GM23338 (cell line): Measurements from ENCODE around the gene PSD. TPM values are rescaled to one million over a fixed set of nuclear protein-coding genes. Genes with fewer than 3 reads are reported as not detected.

ENCODE experiments used
- ATAC-seq: fragments of 200-7000 bp; cut with Tn5 transposase; 3 replicates; pipeline ENCODE4 v1.9.1; 2020
- DNase-seq: peaks from one replicate; pipeline ENCODE4 v3.0.0-alpha.2; 2015; ENCODE audit warnings: low spot score
- H2AFZ ChIP-seq: fragments of 200-600 bp; sonication (generic); 2 replicates; pipeline ENCODE4 v1.8.0; 2016; ENCODE audit warnings: antibody characterized with exemption, mild to moderate bottlenecking, moderate library complexity
- H3F3A ChIP-seq: fragments of 200-600 bp; sonication (generic); replicated peaks from 2 replicates; pipeline ENCODE4 v1.8.0; 2017; ENCODE audit warnings: antibody characterized with exemption, mixed run types, low read depth
- H3K27ac ChIP-seq: fragments of 200-600 bp; sonication (generic); 2 replicates; pipeline ENCODE4 v1.6.1; 2016; ENCODE audit warnings: low read depth
- H3K27me3 ChIP-seq: fragments of 200-600 bp; sonication (generic); 2 replicates; pipeline ENCODE4 v1.8.0; 2016; ENCODE audit warnings: mild to moderate bottlenecking, mixed run types, moderate library complexity; ENCODE audit not compliant: insufficient read depth
- H3K36me3 ChIP-seq: fragments of 200-600 bp; sonication (generic); 2 replicates; pipeline ENCODE4 v1.8.0; 2016; ENCODE audit warnings: mild to moderate bottlenecking; ENCODE audit not compliant: insufficient read depth
- H3K4me1 ChIP-seq: fragments of 200-600 bp; sonication (generic); 2 replicates; pipeline ENCODE4 v1.8.0; 2016; ENCODE audit warnings: mild to moderate bottlenecking, moderate library complexity; ENCODE audit not compliant: insufficient read depth
- H3K4me2 ChIP-seq: fragments of 200-600 bp; sonication (generic); 2 replicates; pipeline ENCODE4 v1.7.1; 2017; ENCODE audit warnings: mixed run types
- H3K4me3 ChIP-seq: fragments of 200-600 bp; sonication (generic); 2 replicates; pipeline ENCODE4 v1.6.1; 2016; ENCODE audit warnings: mixed run types
- H3K79me2 ChIP-seq: fragments of 200-600 bp; sonication (generic); replicated peaks from 2 replicates; pipeline ENCODE4 v1.8.0; 2017; ENCODE audit warnings: mild to moderate bottlenecking; ENCODE audit not compliant: insufficient read depth
- H3K9me2 ChIP-seq: fragments of 200-600 bp; sonication (generic); 2 replicates; pipeline ENCODE4 v1.8.0; 2017; ENCODE audit not compliant: insufficient read depth
- H4K20me1 ChIP-seq: fragments of 200-600 bp; sonication (generic); replicated peaks from 2 replicates; pipeline ENCODE4 v1.8.0; 2017; ENCODE audit warnings: mild to moderate bottlenecking; ENCODE audit not compliant: insufficient read depth
- H3K27ac Mint-ChIP-seq: 2 replicates; pipeline ENCODE4 v1.8.0; 2020; ENCODE audit warnings: inconsistent platforms, mild to moderate bottlenecking, moderate library complexity, mixed read lengths
- H3K27me3 Mint-ChIP-seq: 3 replicates; pipeline ENCODE4 v1.8.0; 2022; ENCODE audit warnings: low read depth, mild to moderate bottlenecking, moderate library complexity, mixed read lengths, inconsistent platforms; ENCODE audit not compliant: insufficient read depth, poor library complexity
- H3K36me3 Mint-ChIP-seq: 3 replicates; pipeline ENCODE4 v1.8.0; 2021; ENCODE audit warnings: low read depth, mild to moderate bottlenecking, inconsistent platforms, moderate library complexity, mixed read lengths
- H3K4me1 Mint-ChIP-seq: 3 replicates; pipeline ENCODE4 v1.8.0; 2020; ENCODE audit warnings: mild to moderate bottlenecking, inconsistent platforms, mixed read lengths
- H3K4me3 Mint-ChIP-seq: 3 replicates; pipeline ENCODE4 v1.8.0; 2021; ENCODE audit warnings: moderate library complexity, mild to moderate bottlenecking, inconsistent platforms, mixed read lengths
- H3K9me3 Mint-ChIP-seq: 3 replicates; pipeline ENCODE4 v1.8.0; 2020; ENCODE audit warnings: moderate library complexity, mild to moderate bottlenecking, inconsistent platforms, mixed read lengths
- CREB1 ChIP-seq: fragments of 250-450 bp; sonication (Bioruptor Pico); IDR thresholded peaks from 2 replicates; pipeline ENCODE4 v1.5.0; 2020; ENCODE audit warnings: low read depth, mild to moderate bottlenecking, moderate library complexity
- EZH2 ChIP-seq: fragments of 200-600 bp; sonication (generic); IDR thresholded peaks from one replicate; pipeline ENCODE4 v1.8.0; 2017; ENCODE audit warnings: antibody characterized with exemption, mild to moderate bottlenecking, low read depth; ENCODE audit not compliant: unreplicated experiment
- STAT1 ChIP-seq: IDR thresholded peaks from one replicate; pipeline ENCODE4 v1.6.1; 2016; ENCODE audit warnings: antibody characterized with exemption; ENCODE audit not compliant: unreplicated experiment
- ZNF114 ChIP-seq: fragments of 250-450 bp; sonication (Bioruptor Pico); IDR thresholded peaks from 2 replicates; pipeline ENCODE4 v1.5.0; 2020; ENCODE audit warnings: mild to moderate bottlenecking, moderate library complexity
- ZNF331 ChIP-seq: fragments of 250-450 bp; sonication (Bioruptor Pico); IDR thresholded peaks from 2 replicates; pipeline ENCODE4 v1.5.0; 2020; ENCODE audit warnings: low read depth, mild to moderate bottlenecking, moderate library complexity
- polyA plus RNA-seq: library from polyadenylated mRNA; unstranded; fragments of >200 nt; fragmentation: Nextera tagmentation; extraction: Ambion mirVana; gene quantifications from 2 replicates; pipeline ENCODE4 v1.2.1, GENCODE V29; 2016
- total RNA-seq: library from RNA; depleted of rRNA; stranded (reverse); fragments of >200 nt; shearing (Covaris generic); gene quantifications from 2 replicates; pipeline ENCODE4 v1.2.3, GENCODE V29; 2014
- TF ChIP-seq, protein P1 (sequence below): fragments of 250-450 bp; sonication (Bioruptor Pico); IDR thresholded peaks from 2 replicates; pipeline ENCODE4 v1.5.0; 2020; ENCODE audit warnings: mild to moderate bottlenecking, moderate library complexity
- TF ChIP-seq, protein P2 (sequence below): IDR thresholded peaks from one replicate; pipeline ENCODE4 v1.6.1; 2018; ENCODE audit warnings: antibody characterized with exemption; ENCODE audit not compliant: unreplicated experiment
- TF ChIP-seq, protein P3 (sequence below): IDR thresholded peaks from 2 replicates; pipeline ENCODE4 v1.6.1; 2016; ENCODE audit warnings: antibody characterized with exemption

Gene PSD
- total and polyA plus RNA-seq, 2 experiments from 2014 or later, result 1.9 to 6.8 TPM

DNA sequence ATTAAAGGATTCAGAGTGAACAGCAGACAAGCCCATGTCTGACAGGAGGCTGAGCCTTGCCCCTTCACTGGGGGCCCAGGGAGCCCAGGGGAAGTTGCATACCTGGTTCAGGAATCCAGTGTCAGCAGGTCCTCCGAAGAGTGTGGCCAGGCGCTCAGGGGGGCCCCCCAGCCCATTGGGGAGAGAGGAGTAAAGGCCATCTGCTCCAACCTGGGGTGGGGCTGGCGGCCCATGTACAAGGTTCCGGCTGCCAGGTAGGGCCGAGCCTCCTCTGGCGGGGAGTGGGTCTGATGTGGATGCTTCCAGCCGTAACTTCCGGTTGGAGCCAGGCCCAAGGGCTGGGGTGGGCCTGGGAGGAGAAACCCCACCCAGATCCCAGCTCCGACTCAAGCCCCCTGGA lies 2.3 kb downstream of the PSD start:
- Histone ChIP-seq H3K79me2 (no peaks in the 10 kb centered on the region), H2AFZ (no peak overlapping the region), H3K4me2 (no peak overlapping the region), H3K27me3 (peaks cover 12% of the 10 kb centered on the region), H3K36me3 (no peaks in the 10 kb centered on the region), H4K20me1 (no peaks in the 10 kb centered on the region), H3K9me2 (no peaks in the 10 kb centered on the region), H3K4me3 (no peak overlapping the region), H3K4me1 (peaks cover 9% of the 10 kb centered on the region; the same call in 1 of the 2 replicates), H3K27ac (no peak overlapping the region), H3F3A (peaks cover 19% of the 10 kb centered on the region)
- no peak for DNase-seq
- no peak overlapping the region; the same call in 2 of the 3 replicates for H3K4me3 Mint-ChIP-seq
- H3K36me3 Mint-ChIP-seq, result no peaks in the 10 kb centered on the region; the same call in 2 of the 3 replicates
- TF ChIP-seq, protein P1, sequence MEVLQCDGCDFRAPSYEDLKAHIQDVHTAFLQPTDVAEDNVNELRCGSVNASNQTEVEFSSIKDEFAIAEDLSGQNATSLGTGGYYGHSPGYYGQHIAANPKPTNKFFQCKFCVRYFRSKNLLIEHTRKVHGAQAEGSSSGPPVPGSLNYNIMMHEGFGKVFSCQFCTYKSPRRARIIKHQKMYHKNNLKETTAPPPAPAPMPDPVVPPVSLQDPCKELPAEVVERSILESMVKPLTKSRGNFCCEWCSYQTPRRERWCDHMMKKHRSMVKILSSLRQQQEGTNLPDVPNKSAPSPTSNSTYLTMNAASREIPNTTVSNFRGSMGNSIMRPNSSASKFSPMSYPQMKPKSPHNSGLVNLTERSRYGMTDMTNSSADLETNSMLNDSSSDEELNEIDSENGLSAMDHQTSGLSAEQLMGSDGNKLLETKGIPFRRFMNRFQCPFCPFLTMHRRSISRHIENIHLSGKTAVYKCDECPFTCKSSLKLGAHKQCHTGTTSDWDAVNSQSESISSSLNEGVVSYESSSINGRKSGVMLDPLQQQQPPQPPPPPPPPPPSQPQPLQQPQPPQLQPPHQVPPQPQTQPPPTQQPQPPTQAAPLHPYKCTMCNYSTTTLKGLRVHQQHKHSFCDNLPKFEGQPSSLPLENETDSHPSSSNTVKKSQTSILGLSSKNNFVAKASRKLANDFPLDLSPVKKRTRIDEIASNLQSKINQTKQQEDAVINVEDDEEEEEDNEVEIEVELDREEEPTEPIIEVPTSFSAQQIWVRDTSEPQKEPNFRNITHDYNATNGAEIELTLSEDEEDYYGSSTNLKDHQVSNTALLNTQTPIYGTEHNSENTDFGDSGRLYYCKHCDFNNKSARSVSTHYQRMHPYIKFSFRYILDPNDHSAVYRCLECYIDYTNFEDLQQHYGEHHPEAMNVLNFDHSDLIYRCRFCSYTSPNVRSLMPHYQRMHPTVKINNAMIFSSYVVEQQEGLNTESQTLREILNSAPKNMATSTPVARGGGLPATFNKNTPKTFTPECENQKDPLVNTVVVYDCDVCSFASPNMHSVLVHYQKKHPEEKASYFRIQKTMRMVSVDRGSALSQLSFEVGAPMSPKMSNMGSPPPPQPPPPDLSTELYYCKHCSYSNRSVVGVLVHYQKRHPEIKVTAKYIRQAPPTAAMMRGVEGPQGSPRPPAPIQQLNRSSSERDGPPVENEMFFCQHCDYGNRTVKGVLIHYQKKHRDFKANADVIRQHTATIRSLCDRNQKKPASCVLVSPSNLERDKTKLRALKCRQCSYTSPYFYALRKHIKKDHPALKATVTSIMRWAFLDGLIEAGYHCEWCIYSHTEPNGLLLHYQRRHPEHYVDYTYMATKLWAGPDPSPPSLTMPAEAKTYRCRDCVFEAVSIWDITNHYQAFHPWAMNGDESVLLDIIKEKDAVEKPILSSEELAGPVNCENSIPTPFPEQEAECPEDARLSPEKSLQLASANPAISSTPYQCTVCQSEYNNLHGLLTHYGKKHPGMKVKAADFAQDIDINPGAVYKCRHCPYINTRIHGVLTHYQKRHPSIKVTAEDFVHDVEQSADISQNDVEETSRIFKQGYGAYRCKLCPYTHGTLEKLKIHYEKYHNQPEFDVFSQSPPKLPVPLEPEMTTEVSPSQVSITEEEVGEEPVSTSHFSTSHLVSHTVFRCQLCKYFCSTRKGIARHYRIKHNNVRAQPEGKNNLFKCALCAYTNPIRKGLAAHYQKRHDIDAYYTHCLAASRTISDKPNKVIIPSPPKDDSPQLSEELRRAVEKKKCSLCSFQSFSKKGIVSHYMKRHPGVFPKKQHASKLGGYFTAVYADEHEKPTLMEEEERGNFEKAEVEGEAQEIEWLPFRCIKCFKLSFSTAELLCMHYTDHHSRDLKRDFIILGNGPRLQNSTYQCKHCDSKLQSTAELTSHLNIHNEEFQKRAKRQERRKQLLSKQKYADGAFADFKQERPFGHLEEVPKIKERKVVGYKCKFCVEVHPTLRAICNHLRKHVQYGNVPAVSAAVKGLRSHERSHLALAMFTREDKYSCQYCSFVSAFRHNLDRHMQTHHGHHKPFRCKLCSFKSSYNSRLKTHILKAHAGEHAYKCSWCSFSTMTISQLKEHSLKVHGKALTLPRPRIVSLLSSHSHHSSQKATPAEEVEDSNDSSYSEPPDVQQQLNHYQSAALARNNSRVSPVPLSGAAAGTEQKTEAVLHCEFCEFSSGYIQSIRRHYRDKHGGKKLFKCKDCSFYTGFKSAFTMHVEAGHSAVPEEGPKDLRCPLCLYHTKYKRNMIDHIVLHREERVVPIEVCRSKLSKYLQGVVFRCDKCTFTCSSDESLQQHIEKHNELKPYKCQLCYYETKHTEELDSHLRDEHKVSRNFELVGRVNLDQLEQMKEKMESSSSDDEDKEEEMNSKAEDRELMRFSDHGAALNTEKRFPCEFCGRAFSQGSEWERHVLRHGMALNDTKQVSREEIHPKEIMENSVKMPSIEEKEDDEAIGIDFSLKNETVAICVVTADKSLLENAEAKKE, result no peak
- no peak for TF ChIP-seq EZH2
- no peaks in the 10 kb centered on the region; the same call in 2 of the 3 replicates for H3K9me3 Mint-ChIP-seq
- no peak for ATAC-seq
- peaks cover 29% of the 10 kb centered on the region for H3K4me1 Mint-ChIP-seq
- H3K27me3 Mint-ChIP-seq, result peaks cover 44% of the 10 kb centered on the region
- H3K27ac Mint-ChIP-seq, result no peak overlapping the region

DNA sequence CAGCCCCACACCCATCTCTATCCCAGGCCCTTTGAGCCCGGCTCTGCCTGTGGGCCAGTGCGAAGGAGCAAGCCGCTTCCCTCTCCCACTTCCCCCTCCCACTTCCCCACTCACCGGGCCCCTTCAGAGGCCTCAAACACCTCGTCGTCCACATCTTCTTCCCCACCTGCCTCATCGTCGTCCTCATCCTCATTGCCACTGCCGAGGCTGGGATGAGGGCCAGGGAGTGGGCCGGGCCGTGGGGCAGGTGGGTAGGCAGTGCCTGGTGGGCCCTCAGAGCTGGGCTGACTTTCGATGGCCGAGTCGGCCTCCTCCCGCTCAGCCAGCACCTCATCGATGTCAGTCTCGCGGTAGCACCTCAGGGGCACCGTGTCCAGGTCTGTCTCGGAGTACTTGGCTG lies 3.8 kb downstream of the PSD start:
- ATAC-seq (no peak), DNase-seq (no peak)
- Histone ChIP-seq H3K27ac (no peak overlapping the region), H4K20me1 (no peaks in the 10 kb centered on the region), H3K4me2 (no peak overlapping the region), H3K36me3 (no peaks in the 10 kb centered on the region), H2AFZ (no peak overlapping the region), H3K27me3 (peaks cover 27% of the 10 kb centered on the region), H3F3A (peaks cover 18% of the 10 kb centered on the region), H3K4me3 (no peak overlapping the region), H3K9me2 (no peaks in the 10 kb centered on the region), H3K79me2 (no peaks in the 10 kb centered on the region), H3K4me1 (peaks cover 18% of the 10 kb centered on the region)
- no peak overlapping the region for H3K4me3 Mint-ChIP-seq
- peaks cover 38% of the 10 kb centered on the region for H3K4me1 Mint-ChIP-seq
- H3K9me3 Mint-ChIP-seq, result no peaks in the 10 kb centered on the region; the same call in 2 of the 3 replicates
- H3K27me3 Mint-ChIP-seq, result peaks cover 48% of the 10 kb centered on the region
- no peaks in the 10 kb centered on the region; the same call in 2 of the 3 replicates for H3K36me3 Mint-ChIP-seq
- H3K27ac Mint-ChIP-seq, result no peak overlapping the region
- TF ChIP-seq, protein P2, sequence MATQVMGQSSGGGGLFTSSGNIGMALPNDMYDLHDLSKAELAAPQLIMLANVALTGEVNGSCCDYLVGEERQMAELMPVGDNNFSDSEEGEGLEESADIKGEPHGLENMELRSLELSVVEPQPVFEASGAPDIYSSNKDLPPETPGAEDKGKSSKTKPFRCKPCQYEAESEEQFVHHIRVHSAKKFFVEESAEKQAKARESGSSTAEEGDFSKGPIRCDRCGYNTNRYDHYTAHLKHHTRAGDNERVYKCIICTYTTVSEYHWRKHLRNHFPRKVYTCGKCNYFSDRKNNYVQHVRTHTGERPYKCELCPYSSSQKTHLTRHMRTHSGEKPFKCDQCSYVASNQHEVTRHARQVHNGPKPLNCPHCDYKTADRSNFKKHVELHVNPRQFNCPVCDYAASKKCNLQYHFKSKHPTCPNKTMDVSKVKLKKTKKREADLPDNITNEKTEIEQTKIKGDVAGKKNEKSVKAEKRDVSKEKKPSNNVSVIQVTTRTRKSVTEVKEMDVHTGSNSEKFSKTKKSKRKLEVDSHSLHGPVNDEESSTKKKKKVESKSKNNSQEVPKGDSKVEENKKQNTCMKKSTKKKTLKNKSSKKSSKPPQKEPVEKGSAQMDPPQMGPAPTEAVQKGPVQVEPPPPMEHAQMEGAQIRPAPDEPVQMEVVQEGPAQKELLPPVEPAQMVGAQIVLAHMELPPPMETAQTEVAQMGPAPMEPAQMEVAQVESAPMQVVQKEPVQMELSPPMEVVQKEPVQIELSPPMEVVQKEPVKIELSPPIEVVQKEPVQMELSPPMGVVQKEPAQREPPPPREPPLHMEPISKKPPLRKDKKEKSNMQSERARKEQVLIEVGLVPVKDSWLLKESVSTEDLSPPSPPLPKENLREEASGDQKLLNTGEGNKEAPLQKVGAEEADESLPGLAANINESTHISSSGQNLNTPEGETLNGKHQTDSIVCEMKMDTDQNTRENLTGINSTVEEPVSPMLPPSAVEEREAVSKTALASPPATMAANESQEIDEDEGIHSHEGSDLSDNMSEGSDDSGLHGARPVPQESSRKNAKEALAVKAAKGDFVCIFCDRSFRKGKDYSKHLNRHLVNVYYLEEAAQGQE, result no peak
- TF ChIP-seq STAT1 (no peak), CREB1 (no peak), ZNF331 (CRISPR knock-in tag) (no peak), EZH2 (no peak), ZNF114 (CRISPR knock-in tag) (no peak)
- TF ChIP-seq, protein P3, sequence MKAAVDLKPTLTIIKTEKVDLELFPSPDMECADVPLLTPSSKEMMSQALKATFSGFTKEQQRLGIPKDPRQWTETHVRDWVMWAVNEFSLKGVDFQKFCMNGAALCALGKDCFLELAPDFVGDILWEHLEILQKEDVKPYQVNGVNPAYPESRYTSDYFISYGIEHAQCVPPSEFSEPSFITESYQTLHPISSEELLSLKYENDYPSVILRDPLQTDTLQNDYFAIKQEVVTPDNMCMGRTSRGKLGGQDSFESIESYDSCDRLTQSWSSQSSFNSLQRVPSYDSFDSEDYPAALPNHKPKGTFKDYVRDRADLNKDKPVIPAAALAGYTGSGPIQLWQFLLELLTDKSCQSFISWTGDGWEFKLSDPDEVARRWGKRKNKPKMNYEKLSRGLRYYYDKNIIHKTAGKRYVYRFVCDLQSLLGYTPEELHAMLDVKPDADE, result no peak
